CD4-positive, alpha-beta T cell treated with Interleukin-4 for 4 hours (primary cell): ENCODE results near the gene ERC2.

Experiments
- DNase-seq: peaks from one replicate; pipeline ENCODE4 v3.0.0-alpha.2; 2020

ERC2 gene

GRCh38 chr3:55601366-55602080 is 866.7 kb downstream of the ERC2 start:
- no peak for DNase-seq

DNA sequence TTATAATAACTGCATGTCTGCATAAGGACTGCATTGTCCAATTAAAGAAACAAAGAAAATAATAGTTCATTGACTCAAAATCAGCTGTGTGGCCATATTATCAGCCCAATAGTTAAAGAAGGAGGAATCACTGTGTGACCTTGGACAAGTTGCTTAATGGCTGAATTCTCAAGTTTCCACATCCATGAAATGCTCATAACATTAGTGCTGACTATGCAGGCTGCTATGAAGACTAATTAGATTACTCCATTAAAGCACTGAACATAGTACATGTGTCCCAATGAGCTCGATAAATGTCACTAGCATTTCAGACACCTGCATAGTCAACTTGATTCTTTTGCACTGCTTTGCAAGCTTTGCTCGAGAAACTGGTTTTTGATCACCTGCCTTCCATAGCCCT is 870.0 kb downstream of the ERC2 start:
- no peak for DNase-seq

DNA sequence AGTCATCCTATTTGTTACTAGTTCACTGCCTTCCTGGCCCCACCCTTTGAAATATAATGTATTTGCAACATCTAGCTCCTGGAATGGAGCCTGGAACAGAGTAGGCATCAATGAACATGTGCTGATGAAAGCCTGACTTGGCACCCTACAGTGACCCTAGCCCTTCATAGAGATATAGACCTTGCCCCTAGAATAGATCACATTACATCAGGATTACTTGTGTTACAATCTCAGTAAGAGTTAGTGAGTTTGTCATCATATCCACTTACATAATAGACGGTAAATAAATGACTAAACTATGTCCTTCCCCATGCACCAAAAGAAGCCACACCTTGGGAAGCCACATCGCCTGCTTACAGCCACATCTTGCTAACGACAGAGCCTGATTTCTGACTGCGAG is 870.6 kb downstream of the ERC2 start:
- DNase-seq: no peak

DNA sequence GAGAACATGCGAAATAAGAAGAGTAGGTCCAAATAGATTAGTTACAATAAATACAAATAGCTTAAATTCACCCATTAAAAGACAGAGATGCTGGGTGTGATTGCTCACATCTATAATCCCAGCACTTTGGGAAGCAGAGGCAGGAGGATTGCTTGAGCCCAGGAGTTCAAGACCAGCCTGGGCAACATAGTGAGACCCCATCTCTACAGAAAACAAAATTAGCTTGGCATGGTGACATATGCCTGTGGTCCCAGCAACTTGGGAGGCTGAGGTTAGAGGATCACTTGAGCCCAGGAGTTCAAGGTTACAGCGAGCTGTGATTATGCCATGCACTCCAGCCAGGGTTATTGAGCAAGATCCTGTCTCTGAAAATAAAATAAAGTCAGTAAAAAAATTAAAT is 872.1 kb downstream of the ERC2 start:
- DNase-seq: no peak

DNA sequence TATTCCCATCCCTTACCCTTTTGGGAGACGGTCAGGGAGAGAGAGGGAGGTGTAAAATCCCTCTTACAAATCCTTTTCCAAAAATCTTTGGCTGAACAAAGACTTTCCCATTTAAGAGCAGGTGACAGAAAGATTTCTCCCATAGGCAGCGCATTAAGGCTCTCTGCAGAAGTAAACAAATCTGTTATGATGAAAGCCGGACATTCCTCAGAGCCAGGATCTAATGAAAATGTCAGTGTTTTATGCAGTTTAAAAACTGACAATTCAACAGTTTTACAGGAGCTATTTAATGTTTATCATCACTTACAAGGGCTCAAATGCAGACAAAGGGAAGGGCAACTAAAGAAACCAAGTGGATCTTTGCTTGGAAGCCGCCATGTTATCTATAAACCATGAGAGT is 872.8 kb downstream of the ERC2 start:
- DNase-seq: no peak

DNA sequence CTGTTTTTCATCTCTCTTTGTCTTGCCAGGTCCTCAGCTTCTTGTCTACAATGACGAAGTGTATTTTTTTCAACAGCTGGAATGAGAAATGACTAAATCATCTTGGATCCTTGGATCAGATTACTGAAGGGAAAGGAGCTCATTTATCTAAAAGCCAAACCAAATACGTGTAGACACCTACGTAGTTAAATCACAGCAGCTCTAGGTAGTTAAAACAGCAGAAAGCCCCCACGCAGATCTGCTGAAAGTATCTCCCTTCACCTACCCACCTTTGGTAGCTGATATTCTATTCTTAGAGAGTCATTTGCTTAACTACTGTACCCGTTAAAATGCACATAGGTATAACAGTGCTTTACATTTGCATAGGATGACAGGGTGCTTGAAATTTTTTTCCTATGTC is 875.7 kb downstream of the ERC2 start:
- DNase-seq: no peak

GRCh38 chr3:55591888-55592287 is 876.4 kb downstream of the ERC2 start:
- no peak for DNase-seq

- DNase-seq: no peak
These were observed 880.0 kb downstream of the ERC2 start for GRCh38 chr3:55588146-55588765.

- no peak for DNase-seq
These were observed 882.4 kb downstream of the ERC2 start for GRCh38 chr3:55585856-55586255.

DNA sequence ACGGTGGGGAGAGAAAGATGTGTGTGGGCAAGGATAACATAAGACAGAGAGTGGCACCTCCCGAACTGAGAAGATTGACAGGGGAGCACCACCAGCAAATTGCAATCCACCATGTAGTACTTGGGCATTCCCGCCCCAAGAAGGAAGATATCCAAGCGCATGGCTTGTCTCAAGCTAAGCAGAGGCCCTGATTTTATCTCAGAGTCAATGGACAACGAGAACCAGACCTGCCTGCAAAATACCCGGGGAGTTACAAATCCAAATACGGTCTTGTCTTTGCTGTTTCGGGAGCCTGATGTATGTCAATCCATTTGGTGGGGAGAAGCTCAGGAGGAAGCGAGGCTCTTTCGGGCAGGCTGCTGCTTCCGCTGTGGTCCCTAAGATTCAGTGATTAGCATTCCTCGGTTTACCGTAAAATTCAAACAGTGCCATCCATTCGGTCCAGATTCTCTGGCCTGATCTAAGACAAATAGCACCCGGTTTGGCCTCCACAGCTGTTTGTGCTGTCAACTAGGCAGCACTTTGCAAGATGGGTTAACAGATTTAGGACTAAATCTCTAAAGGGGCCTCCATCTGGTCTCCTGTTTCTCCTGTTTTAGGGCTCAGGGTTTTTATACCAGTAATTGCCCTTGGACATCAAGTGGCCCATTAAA is 883.4 kb downstream of the ERC2 start:
- DNase-seq: no peak

DNA sequence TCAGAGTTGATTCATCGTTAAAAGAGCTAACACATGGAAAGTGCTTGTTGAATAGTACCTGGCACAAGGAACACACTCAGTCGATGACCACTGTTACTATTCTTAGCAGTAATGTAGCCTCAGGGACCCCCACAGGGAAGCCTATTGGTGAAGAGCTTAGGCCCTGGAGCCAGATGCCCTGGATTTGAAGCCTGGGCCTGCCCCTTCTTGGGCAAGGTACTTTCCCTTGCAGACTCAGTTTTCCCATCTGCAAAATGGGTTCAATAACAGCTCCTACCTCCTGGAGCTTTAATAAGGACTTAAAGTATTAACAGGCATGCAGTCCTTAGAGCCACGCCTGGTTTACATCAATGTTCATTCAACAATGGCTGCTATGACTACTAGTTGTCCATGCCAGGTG is 884.2 kb downstream of the ERC2 start:
- no peak for DNase-seq

- no peak for DNase-seq
These were observed 884.8 kb downstream of the ERC2 start for GRCh38 chr3:55583475-55583874.

GRCh38 chr3:55579496-55579895 is 888.8 kb downstream of the ERC2 start:
- DNase-seq: no peak

- DNase-seq: no peak
These were observed 891.5 kb downstream of the ERC2 start for GRCh38 chr3:55576621-55577388.

DNA sequence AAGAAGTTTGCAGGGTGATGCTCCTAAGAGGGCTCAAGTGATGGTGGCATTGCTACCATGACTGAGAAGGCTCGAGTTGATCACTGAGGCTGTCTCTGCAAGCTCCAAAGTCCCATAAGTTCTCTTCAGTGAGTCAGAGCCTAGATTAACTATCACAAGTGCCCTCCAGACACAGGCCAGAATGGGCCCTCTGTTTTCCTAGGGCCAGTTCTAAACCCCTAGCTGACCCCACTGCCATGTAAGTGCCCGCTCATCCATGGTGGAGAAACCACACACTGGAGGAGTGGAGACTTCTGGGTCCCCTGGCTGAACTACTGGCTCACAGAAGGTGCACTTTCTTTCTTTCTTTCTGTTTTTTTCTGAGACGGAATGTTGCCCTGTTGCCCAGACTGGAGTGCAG is 893.6 kb downstream of the ERC2 start:
- no peak for DNase-seq

DNA sequence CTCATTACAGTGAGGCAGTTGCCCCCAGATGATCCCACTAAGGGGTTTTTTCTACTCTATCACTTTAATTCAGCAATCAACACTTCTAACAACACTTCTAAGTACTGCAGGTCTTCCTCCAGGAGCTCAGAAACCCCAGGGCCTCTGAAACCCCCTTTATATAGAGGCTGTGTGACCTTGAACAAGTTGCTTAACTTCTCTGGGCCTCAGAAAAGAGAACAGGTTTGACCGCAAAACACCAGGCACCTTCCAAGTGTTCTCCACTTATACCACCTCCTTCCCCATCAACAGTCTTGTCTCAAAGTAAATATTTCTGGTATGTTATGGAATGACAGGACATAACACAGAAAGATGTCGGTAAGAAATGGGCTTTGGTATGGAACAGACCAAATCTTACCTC is 895.5 kb downstream of the ERC2 start:
- DNase-seq: no peak

GRCh38 chr3:55571913-55572312 is 896.4 kb downstream of the ERC2 start:
- DNase-seq: no peak

DNA sequence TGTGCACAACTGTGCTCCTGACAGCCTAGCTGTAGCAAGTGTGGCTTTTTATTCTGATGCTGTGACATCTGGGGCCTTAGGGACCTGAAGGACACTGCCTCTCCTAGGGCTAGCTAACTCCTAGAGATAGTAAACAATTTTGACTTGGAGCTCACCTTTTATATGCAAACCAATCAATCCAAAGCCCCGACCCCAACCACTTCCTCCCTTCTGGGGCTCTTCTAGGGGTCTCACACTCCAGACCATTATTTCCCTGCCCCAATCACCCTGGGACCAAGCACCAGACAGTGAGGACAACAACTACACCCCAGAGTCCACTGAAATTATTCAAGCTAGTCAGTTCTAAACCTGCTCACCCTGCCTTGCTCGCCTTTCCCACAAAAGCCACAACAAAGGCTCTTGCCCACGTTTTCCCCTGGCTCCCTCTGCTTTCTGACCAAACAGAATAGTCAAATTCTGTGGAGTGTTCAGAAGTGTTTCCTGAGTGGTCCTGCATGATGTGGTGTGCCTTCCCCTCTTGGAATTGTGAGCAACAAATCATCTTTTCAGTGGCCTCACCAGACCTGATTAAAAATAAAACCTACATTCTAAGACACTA is 897.0 kb downstream of the ERC2 start:
- DNase-seq: no peak

GRCh38 chr3:55570271-55570711 is 898.0 kb downstream of the ERC2 start:
- DNase-seq: no peak

- no peak for DNase-seq
These were observed 899.2 kb downstream of the ERC2 start for GRCh38 chr3:55569033-55569599.

GRCh38 chr3:55567615-55568014 is 900.7 kb downstream of the ERC2 start:
- no peak for DNase-seq

GRCh38 chr3:55567121-55567520 is 901.1 kb downstream of the ERC2 start:
- no peak for DNase-seq

- no peak for DNase-seq
These were observed 902.7 kb downstream of the ERC2 start for GRCh38 chr3:55565521-55565920.
